Activated T-helper 9 cell treated with anti-CD3 and anti-CD28 coated beads, Interleukin-2, amount 50 U/mL, for 16 hours (primary cell): Measurements from ENCODE around the gene GLIS2.

Experiments
- DNase-seq: peaks from one replicate; pipeline ENCODE4 v3.0.0-alpha.2; 2020; ENCODE audit warnings: low read depth

Gene GLIS2

DNA sequence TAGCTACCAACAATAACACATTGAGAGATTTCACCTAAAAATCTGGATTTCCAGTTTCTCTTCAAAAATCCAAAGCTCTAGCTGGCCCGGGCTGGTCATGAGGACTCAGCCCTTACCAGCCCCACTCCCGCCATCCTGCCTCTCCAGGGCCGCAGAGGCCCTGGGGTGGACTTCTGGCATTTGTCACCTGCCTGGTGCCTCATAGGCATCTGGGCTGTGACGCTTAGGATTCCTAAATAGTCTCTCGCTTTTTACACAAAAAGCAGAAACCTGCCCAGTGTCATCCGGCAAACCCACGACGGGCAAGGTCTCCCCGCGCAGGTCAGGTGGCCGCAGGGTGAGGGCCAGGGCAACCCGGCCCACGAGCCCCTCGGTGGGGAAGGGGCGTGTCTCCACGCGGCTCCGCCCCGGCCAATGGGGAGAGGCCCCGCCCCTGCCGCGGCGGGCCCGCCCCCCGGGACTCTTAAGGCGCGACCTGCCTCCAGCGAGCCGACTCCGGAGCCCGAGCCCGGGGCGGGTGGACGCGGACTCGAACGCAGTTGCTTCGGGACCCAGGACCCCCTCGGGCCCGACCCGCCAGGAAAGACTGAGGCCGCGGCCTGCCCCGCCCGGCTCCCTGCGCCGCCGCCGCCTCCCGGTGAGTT is 55.6 kb downstream of the GLIS2 start, which contains the start of gene VASN:
Gene VASN (plus strand): TSS at position 492 of the 644 bp plus-strand sequence. CDS start 9,030 bp downstream, outside the sequence.
- peak; percentile 65 for DNase-seq

DNA sequence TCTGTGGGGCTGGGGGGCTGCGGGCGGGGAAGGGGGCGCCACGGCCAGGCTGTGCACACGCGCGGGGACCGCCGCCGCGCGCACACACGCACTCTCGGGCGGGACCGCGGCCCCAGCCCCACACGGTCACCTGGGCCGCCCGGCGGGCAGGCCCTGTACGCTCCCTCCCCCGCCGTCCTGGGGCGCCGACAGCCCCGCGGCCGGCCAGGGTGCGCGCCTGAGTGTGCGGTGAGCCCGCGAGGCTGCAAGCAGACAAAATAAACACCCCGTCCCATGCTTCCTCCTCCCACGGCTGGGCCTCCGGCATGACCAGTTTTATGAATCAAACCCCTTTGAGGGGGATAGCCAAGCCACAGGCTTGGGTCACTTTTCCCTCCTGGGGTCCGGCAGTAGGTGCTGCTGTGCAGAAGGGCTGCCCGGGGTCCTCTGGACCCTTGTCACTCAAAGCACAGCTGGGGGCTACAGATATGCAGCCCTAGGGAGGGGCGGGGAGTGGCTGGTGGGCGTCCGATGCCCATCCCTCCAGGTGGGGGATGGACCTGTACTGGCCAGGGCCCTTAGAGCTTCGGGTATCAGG is 56.2 kb downstream of the GLIS2 start:
- no peak for DNase-seq

- no peak for DNase-seq
These were observed 56.9 kb downstream of the GLIS2 start for GRCh38 chr16:4372578-4373355.

- DNase-seq = no peak
These were observed 57.6 kb downstream of the GLIS2 start for GRCh38 chr16:4373356-4373908.

DNA sequence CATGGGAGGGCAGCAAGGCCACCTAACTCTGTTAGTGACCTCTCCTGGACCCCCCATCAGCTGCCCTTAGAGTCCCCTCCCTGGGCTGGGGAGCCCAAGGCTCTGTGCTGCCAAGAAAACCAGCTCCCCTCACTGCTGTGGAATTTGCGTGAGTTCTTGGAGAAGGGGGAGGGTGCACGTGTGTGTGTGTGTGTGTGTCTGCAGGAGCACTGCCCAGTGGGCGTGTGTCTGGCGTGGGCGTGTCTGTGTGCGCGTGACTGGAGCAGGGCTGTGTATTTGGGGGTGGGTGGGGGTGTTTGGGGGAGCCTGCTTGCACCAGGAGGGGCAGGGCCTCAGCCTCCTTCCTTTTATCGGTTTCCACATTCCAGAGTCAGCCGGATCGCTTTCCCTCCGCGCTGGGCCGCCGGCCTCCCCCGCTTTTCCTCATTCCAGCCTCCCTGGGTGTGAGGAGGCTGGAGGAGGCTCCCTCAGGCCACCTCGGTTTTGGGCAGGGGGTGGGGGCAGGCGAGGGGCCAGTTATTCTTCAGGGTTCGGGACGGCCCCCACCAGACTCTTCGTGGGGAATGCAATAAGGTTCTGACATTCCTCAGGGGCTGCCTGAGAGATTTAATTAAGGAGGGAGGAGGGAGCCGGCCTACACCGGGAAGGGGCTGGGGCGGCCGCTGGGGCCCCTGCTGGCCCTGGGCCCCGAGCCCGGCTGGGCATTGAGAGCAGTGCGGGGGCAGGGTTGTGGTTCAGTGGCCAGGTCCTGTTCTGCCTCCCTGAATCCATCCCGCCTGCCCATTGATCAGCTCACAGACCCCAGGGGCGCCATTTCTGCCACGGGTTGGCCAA is 58.3 kb downstream of the GLIS2 start:
- DNase-seq = no peak

GRCh38 chr16:4375717-4376116 is 59.9 kb downstream of the GLIS2 start:
- no peak for DNase-seq

DNA sequence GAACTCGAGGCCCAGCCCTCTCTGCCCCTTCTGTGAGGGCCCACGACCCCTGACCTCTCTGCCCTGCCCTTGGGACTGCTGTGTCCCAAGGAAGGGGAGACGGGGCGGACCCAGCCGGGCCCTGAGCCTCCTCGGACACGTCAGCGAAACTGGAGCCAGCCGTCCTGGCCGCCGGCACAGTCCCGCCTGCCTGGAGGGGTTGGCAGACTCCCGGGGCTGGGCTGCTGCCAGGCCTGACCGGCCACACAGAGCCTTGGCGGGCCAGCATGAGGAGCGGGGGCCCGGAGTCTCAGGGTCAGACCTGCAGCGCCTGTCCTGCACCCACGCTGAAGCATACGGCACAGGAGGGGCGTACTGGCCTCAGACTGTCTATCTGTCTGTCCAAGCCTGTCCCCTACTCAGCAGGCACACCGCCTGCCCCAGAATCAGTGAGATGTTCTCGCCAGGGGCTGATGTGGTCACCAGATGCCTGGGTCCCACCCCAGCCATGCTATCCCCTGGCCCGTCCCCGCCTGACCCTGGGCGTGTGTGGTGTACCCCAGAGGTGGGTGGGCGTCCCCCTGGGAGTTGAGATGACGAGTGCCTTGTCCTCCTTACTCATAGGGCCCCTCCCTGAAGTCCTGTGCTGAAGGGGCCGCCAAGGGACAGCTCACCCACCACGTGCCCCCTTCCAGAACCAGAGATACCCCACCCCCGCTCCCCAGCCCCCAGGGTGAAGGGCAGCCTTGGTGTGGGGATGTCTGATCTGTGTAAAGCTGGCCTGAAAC is 60.4 kb downstream of the GLIS2 start:
- DNase-seq = no peak

DNA sequence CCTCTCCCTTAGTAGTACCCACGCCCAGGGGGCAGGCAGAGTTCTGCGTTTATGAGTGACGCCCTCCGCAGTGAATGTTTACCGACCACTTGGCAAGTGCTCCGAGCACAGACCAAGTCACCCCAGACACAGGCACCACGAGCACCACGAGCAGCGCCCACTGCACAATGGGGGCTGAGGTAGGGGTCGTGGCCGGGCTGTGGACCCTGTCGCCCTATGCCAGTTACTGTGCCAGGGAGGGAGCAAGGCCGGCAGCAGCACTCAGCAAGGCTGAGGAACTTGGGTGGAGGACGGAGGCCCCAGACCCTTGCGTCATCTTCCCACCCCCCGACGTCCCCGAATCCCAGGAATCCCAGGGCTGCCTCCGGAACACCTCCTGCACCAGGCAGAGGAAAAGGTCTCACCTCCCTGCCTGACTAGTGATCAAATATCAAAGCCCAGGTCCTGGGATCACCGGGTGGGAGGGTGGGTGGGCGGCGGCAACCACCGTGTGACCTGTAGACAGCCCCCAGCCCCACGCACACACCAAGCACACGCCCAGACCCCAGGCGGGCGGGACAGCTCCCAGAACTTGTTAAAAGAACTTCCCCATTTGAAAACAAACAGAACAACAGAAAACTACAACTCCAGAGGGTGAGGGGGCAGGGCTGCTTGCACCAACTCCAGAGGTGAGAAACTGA is 61.2 kb downstream of the GLIS2 start:
- no peak for DNase-seq

DNA sequence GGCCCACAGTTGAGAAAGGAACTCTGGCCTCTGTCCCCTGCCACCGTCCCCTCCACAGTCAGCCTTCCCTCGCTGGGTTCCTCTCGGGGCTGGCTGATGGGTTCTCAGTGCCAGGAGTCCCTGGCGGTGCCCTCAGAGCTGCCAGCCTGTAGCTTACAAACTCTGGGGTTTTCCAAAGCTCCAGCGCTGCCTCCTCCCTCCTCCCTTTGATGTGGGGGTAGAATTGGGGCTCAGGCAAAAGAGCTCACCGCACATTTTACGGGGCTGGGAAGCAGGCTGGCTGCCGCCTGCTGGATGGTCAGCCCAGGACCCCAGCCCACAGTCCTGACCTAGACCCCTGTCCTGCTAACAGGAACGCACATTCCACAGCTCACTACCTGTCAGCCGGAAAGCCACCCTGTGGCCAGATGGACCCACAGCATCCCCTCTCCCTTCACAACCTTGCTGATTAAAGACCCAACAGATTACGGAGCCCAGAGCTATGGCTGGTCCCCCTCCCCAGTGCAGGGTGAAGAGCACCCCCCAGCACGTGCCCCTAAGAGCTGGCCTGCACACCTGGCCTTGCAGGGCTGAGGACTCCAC is 61.8 kb downstream of the GLIS2 start:
- no peak for DNase-seq

- no peak for DNase-seq
These were observed 62.3 kb downstream of the GLIS2 start for GRCh38 chr16:4378161-4378666.

DNA sequence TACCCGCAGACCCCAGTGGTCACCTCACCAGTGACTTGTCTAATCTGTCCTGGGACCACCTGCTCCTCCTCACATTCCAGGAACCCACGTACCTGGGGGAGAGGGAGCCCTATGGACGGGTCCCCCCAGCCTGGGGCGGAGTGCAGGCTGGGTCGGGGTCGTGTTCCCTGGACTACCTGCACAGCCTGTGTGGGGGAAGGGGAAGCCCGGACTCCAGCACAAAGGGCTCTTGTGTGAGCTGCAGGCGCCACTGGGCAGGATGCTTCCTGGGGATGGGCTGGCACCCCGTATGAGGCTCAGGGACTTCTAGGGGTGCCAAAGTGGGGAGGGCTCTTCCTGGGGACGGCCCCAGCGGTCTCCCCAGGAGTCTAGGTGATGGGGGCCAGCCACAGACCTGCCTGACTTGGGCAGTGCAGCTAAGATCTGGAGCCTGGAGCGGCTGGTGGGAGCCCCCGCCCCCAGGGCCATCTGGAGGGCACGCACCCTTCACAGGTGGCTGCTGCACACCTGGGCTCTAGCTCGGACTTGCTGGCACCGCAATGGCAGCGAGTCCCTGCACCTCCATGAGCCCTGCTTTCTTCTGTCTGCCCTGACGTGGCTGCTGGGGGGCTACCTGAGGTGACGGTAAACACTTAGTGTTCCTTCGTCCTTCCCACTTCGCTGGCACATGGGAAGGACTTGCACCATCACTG is 63.3 kb downstream of the GLIS2 start:
- DNase-seq = no peak

GRCh38 chr16:4380119-4381063 is 64.5 kb downstream of the GLIS2 start:
- DNase-seq = no peak

- DNase-seq = no peak
These were observed 65.4 kb downstream of the GLIS2 start for GRCh38 chr16:4381072-4381934.

- no peak for DNase-seq
These were observed 66.3 kb downstream of the GLIS2 start for GRCh38 chr16:4381935-4382794.

GRCh38 chr16:4382795-4383357 is 67.0 kb downstream of the GLIS2 start:
- DNase-seq = no peak
